Muscle layer of colon (tissue), 2 donors: ENCODE results near the gene GNG14.
A peak's percentile ranks its signal among the peaks of the same experiment; 100 is the strongest.

Experiments used
- H3K27ac ChIP-seq: one replicate; pipeline ENCODE4 v1.7.0; 2013; ENCODE audit warnings: low read depth, mild to moderate bottlenecking, low read length, moderate library complexity
- H3K27me3 ChIP-seq, 2 donors: one replicate each; pipeline ENCODE4 v1.7.0; 2013; ENCODE audit warnings: low read length in 2 of 2, mild to moderate bottlenecking in 2 of 2; ENCODE audit not compliant: insufficient read depth in 2 of 2, control insufficient read depth in 1 of 2
- H3K36me3 ChIP-seq: one replicate; pipeline ENCODE4 v1.7.0; 2013; ENCODE audit warnings: mild to moderate bottlenecking, low read length; ENCODE audit not compliant: insufficient read depth
- H3K4me1 ChIP-seq: one replicate; pipeline ENCODE4 v1.7.0; 2013; ENCODE audit warnings: mild to moderate bottlenecking, low read length; ENCODE audit not compliant: insufficient read depth
- H3K4me3 ChIP-seq, 2 donors: one replicate each; pipeline ENCODE4 v1.7.0; 2013; ENCODE audit warnings: low read length in 2 of 2, low read depth in 1 of 2, mild to moderate bottlenecking in 1 of 2, moderate library complexity in 1 of 2
- H3K9ac ChIP-seq: one replicate; pipeline ENCODE4 v1.7.0; 2013; ENCODE audit warnings: low read length
- H3K9me3 ChIP-seq: one replicate; pipeline ENCODE4 v1.7.0; 2013; ENCODE audit warnings: mild to moderate bottlenecking, low read length
- donor health status: abdominal sarcoma.
- donor health status: Adenocarcinoma of cecum.

The GNG14 gene

GRCh38 chr19:12652219-12652618, 35.6 kb upstream of the GNG14 start:
- no peaks in the 10 kb centered on the region for H3K9me3 ChIP-seq
- no peak overlapping the region for H3K9ac ChIP-seq
- no peak overlapping the region for H3K4me3 ChIP-seq
- H3K27ac ChIP-seq = no peak overlapping the region
- no peaks in the 10 kb centered on the region for H3K27me3 ChIP-seq
- H3K4me1 ChIP-seq = peaks cover 7% of the 10 kb centered on the region
- H3K36me3 ChIP-seq = peaks cover 24% of the 10 kb centered on the region

- Histone ChIP-seq H3K9me3 (no peaks in the 10 kb centered on the region), H3K27me3 (no peaks in the 10 kb centered on the region), H3K27ac (no peak overlapping the region), H3K4me3 (no peak overlapping the region), H3K4me1 (no peaks in the 10 kb centered on the region), H3K36me3 (peaks cover 29% of the 10 kb centered on the region), H3K9ac (no peak overlapping the region)
Observed at GRCh38 chr19:12655546-12655945, 32.3 kb upstream of the GNG14 start.

- no peaks in the 10 kb centered on the region for H3K27me3 ChIP-seq
- no peak overlapping the region for H3K27ac ChIP-seq
- H3K4me3 ChIP-seq = no peak overlapping the region
- no peaks in the 10 kb centered on the region for H3K9me3 ChIP-seq
- no peaks in the 10 kb centered on the region for H3K4me1 ChIP-seq
- no peak overlapping the region for H3K9ac ChIP-seq
- peaks cover 35% of the 10 kb centered on the region for H3K36me3 ChIP-seq
Observed at GRCh38 chr19:12656899-12657571, 30.8 kb upstream of the GNG14 start.

GRCh38 chr19:12657966-12658365, 29.8 kb upstream of the GNG14 start:
- H3K9me3 ChIP-seq = no peaks in the 10 kb centered on the region

GRCh38 chr19:12660980-12661379, 26.8 kb upstream of the GNG14 start:
- no peak overlapping the region for H3K9ac ChIP-seq
- peaks cover 8% of the 10 kb centered on the region for H3K4me1 ChIP-seq
- H3K27me3 ChIP-seq = no peaks in the 10 kb centered on the region
- no peak overlapping the region for H3K4me3 ChIP-seq
- H3K27ac ChIP-seq = no peak overlapping the region
- H3K9me3 ChIP-seq = no peaks in the 10 kb centered on the region
- peaks cover 35% of the 10 kb centered on the region for H3K36me3 ChIP-seq

More at GRCh38 chr19:12657966-12658365, 29.8 kb upstream of the GNG14 start:
- Histone ChIP-seq H3K4me3 (no peak overlapping the region), H3K4me1 (no peaks in the 10 kb centered on the region), H3K27me3 (no peaks in the 10 kb centered on the region), H3K27ac (no peak overlapping the region), H3K9ac (no peak overlapping the region), H3K36me3 (peaks cover 32% of the 10 kb centered on the region)

- Histone ChIP-seq H3K4me3 (no peak overlapping the region), H3K36me3 (peaks cover 26% of the 10 kb centered on the region), H3K27ac (no peak overlapping the region), H3K4me1 (peaks cover 29% of the 10 kb centered on the region), H3K27me3 (no peaks in the 10 kb centered on the region), H3K9ac (peak overlapping the region; percentile 2), H3K9me3 (no peaks in the 10 kb centered on the region)
Observed at GRCh38 chr19:12664406-12665280, 23.2 kb upstream of the GNG14 start.

- Histone ChIP-seq H3K9me3 (no peaks in the 10 kb centered on the region), H3K27me3 (no peaks in the 10 kb centered on the region), H3K4me3 (peak overlapping the region in 1 of 2 donors; percentile 94), H3K27ac (no peak overlapping the region), H3K4me1 (peaks cover 33% of the 10 kb centered on the region), H3K9ac (peak overlapping the region; percentile 96), H3K36me3 (peaks cover 26% of the 10 kb centered on the region)
Observed at GRCh38 chr19:12665281-12665573, 22.6 kb upstream of the GNG14 start.

- peaks cover 25% of the 10 kb centered on the region for H3K36me3 ChIP-seq
- H3K9me3 ChIP-seq = no peaks in the 10 kb centered on the region
- H3K27me3 ChIP-seq = no peaks in the 10 kb centered on the region
- H3K9ac ChIP-seq = peak overlapping the region; percentile 96
- H3K27ac ChIP-seq = peak overlapping the region; percentile 15
- H3K4me1 ChIP-seq = peaks cover 39% of the 10 kb centered on the region
- H3K4me3 ChIP-seq = peak overlapping the region; percentile 72 to 94
Observed at GRCh38 chr19:12665671-12666264, 22.0 kb upstream of the GNG14 start.

GRCh38 chr19:12666265-12667048, 21.3 kb upstream of the GNG14 start, which contains the start of the genes MAN2B1 and WDR83:
TSS of gene MAN2B1 (minus strand) at chr19:12666742. CDS start at chr19:12666701, 41 bp downstream.
TSS of gene WDR83 (plus strand) at chr19:12666807. CDS start at chr19:12669791, 2,984 bp downstream.
- H3K9me3 ChIP-seq = no peaks in the 10 kb centered on the region
- peaks cover 40% of the 10 kb centered on the region for H3K4me1 ChIP-seq
- H3K27me3 ChIP-seq = no peaks in the 10 kb centered on the region
- peak within 1 kb of the TSS; percentile 96 for H3K9ac ChIP-seq
- peak within 1 kb of the TSS; percentile 73 for H3K27ac ChIP-seq
- peaks cover 18% of the 10 kb centered on the region for H3K36me3 ChIP-seq
- H3K4me3 ChIP-seq = peak within 1 kb of the TSS; percentile 72 to 94

GRCh38 chr19:12667731-12668302, 20.0 kb upstream of the GNG14 start:
- H3K9me3 ChIP-seq = no peaks in the 10 kb centered on the region
- H3K4me1 ChIP-seq = peaks cover 40% of the 10 kb centered on the region
- H3K27me3 ChIP-seq = no peaks in the 10 kb centered on the region
- H3K27ac ChIP-seq = no peak overlapping the region
- H3K9ac ChIP-seq = no peak overlapping the region
- peaks cover 24% of the 10 kb centered on the region for H3K36me3 ChIP-seq
- H3K4me3 ChIP-seq = no peak overlapping the region
